ENCODE results near the gene ATXN7L2. TPM values are rescaled to one million over a fixed set of nuclear protein-coding genes. Genes with fewer than 3 reads are reported as not detected.
"Not testable (repeated sequence)": the region's sequence is repeated elsewhere in the genome, so short reads cannot be mapped to it uniquely, and the experiment has no call there.

Gene ATXN7L2
- total and polyA plus RNA-seq, 2 experiments from 2014 or later: 6.6 to 9.3 TPM

- no peak overlapping the region for H3K4me2 ChIP-seq
- WGBS (ENCODE audit: low lambda C conversion rate, missing lambda C conversion rate): 33% methylated on average over 1 of the region's 1 CpG
Measured at GRCh38 chr1:109441069-109441468, 42.6 kb upstream of the ATXN7L2 start.

GRCh38 chr1:109443476-109443875, 40.2 kb upstream of the ATXN7L2 start:
- Histone ChIP-seq H3K27ac (no peak overlapping the region), H4K20me1 (ENCODE audit: insufficient read depth, poor library complexity, severe bottlenecking) (no peaks in the 10 kb centered on the region), H3K36me3 (replicated peaks; ENCODE audit: insufficient read depth, low read depth) (no peaks in the 10 kb centered on the region), H3K79me2 (no peaks in the 10 kb centered on the region), H3K4me3 (no peak overlapping the region), H3K4me1 (ENCODE audit: insufficient read depth) (no peaks in the 10 kb centered on the region), H3K4me2 (no peak overlapping the region), H2AFZ (no peak overlapping the region), H3K9me3 (ENCODE audit: low read depth) (no peaks in the 10 kb centered on the region), H3K27me3 (peaks cover 19% of the 10 kb centered on the region), H3K9me2 (replicated peaks; ENCODE audit: insufficient read depth) (no peaks in the 10 kb centered on the region)
- 46% methylated on average over 2 of the region's 2 CpGs for WGBS (ENCODE audit: low lambda C conversion rate, missing lambda C conversion rate)
- no peak for DNase-seq (ENCODE audit: low spot score)
- TF ChIP-seq CTCF (IDR thresholded peaks at IDR 0.05; ENCODE audit: poor library complexity) (no peak), EZH2phosphoT487 (IDR thresholded peaks at IDR 0.05; ENCODE audit: low read depth, severe bottlenecking, unreplicated experiment) (no peak), EZH2 (IDR thresholded peaks at IDR 0.05; ENCODE audit: borderline replicate concordance) (no peak)

More at GRCh38 chr1:109441069-109441468, 42.6 kb upstream of the ATXN7L2 start:
- Histone ChIP-seq H3K79me2 (no peaks in the 10 kb centered on the region), H3K4me3 (no peak overlapping the region), H3K9me2 (replicated peaks; ENCODE audit: insufficient read depth) (no peaks in the 10 kb centered on the region), H3K4me1 (ENCODE audit: insufficient read depth) (no peaks in the 10 kb centered on the region), H4K20me1 (ENCODE audit: insufficient read depth, poor library complexity, severe bottlenecking) (no peaks in the 10 kb centered on the region), H3K27ac (no peak overlapping the region), H3K9me3 (ENCODE audit: low read depth) (no peaks in the 10 kb centered on the region), H2AFZ (no peak overlapping the region), H3K36me3 (replicated peaks; ENCODE audit: insufficient read depth, low read depth) (no peaks in the 10 kb centered on the region), H3K27me3 (peaks cover 19% of the 10 kb centered on the region)
- DNase-seq (ENCODE audit: low spot score): no peak
- TF ChIP-seq EZH2 (IDR thresholded peaks at IDR 0.05; ENCODE audit: borderline replicate concordance) (no peak), CTCF (IDR thresholded peaks at IDR 0.05; ENCODE audit: poor library complexity) (no peak), EZH2phosphoT487 (IDR thresholded peaks at IDR 0.05; ENCODE audit: low read depth, severe bottlenecking, unreplicated experiment) (no peak)

GRCh38 chr1:109444346-109444745, 39.4 kb upstream of the ATXN7L2 start:
- H3K36me3 ChIP-seq (replicated peaks; ENCODE audit: insufficient read depth, low read depth): no peaks in the 10 kb centered on the region
- no peak overlapping the region for H3K27ac ChIP-seq
- H3K9me3 ChIP-seq (ENCODE audit: low read depth): no peaks in the 10 kb centered on the region
- TF ChIP-seq EZH2 (IDR thresholded peaks at IDR 0.05; ENCODE audit: borderline replicate concordance): no peak
- no peak for TF ChIP-seq EZH2phosphoT487 (IDR thresholded peaks at IDR 0.05; ENCODE audit: low read depth, severe bottlenecking, unreplicated experiment)
- peaks cover 19% of the 10 kb centered on the region for H3K27me3 ChIP-seq
- no peak overlapping the region for H2AFZ ChIP-seq
- no peak overlapping the region for H3K4me2 ChIP-seq
- no peak for DNase-seq (ENCODE audit: low spot score)
- WGBS (ENCODE audit: low lambda C conversion rate, missing lambda C conversion rate): 88% methylated on average over 1 of the region's 1 CpG
- H4K20me1 ChIP-seq (ENCODE audit: insufficient read depth, poor library complexity, severe bottlenecking): no peaks in the 10 kb centered on the region
- no peaks in the 10 kb centered on the region for H3K79me2 ChIP-seq
- no peaks in the 10 kb centered on the region for H3K4me1 ChIP-seq (ENCODE audit: insufficient read depth)
- H3K4me3 ChIP-seq: no peak overlapping the region
- no peaks in the 10 kb centered on the region for H3K9me2 ChIP-seq (replicated peaks; ENCODE audit: insufficient read depth)

- not testable (repeated sequence) for H2AFZ ChIP-seq; H3K36me3 ChIP-seq (replicated peaks; ENCODE audit: insufficient read depth, low read depth); H4K20me1 ChIP-seq (ENCODE audit: insufficient read depth, poor library complexity, severe bottlenecking); H3K27ac ChIP-seq; H3K9me3 ChIP-seq (ENCODE audit: low read depth); H3K4me1 ChIP-seq (ENCODE audit: insufficient read depth); H3K9me2 ChIP-seq (replicated peaks; ENCODE audit: insufficient read depth); H3K79me2 ChIP-seq; H3K4me2 ChIP-seq; H3K4me3 ChIP-seq; DNase-seq (ENCODE audit: low spot score)
- H3K27me3 ChIP-seq: peaks cover 19% of the 10 kb centered on the region
- WGBS (ENCODE audit: low lambda C conversion rate, missing lambda C conversion rate): 65% methylated on average over 11 of the region's 11 CpGs
Measured at GRCh38 chr1:109445949-109446695, 37.6 kb upstream of the ATXN7L2 start.

All from hepatocyte (in vitro differentiated cells).